K562 (cell line): Measurements from ENCODE around the gene BBC3. TPM values are rescaled to one million over a fixed set of nuclear protein-coding genes. Genes with fewer than 3 reads are reported as not detected.

Source experiments
- ARID1B ChIP-seq: fragments of 450-650 bp; IDR thresholded peaks from 2 replicates; pipeline ENCODE4 v1.6.1; 2016; ENCODE audit warnings: antibody characterized with exemption, mild to moderate bottlenecking, inconsistent platforms
- C11orf30 ChIP-seq: fragments of 450-650 bp; IDR thresholded peaks from 2 replicates; pipeline ENCODE4 v1.6.1; 2016; ENCODE audit warnings: low read depth, mild to moderate bottlenecking
- CREB5 ChIP-seq: fragments of 250-450 bp; sonication (Bioruptor Pico); IDR thresholded peaks from 2 replicates; pipeline ENCODE4 v1.5.0; 2020; ENCODE audit warnings: mild to moderate bottlenecking
- ELF2 ChIP-seq: fragments of 250-450 bp; sonication (Bioruptor Pico); IDR thresholded peaks from 2 replicates; pipeline ENCODE4 v1.5.0; 2021; ENCODE audit warnings: mild to moderate bottlenecking
- EP300 ChIP-seq: IDR thresholded peaks from 2 replicates; pipeline ENCODE4 v1.6.1; 2012; ENCODE audit warnings: low read length, improper control_type of control experiment
- KDM5B ChIP-seq: fragments of 200-600 bp; sonication (generic); IDR thresholded peaks from 2 replicates; pipeline ENCODE4 v1.6.1; 2012; ENCODE audit warnings: low read depth, mild to moderate bottlenecking, moderate library complexity, low read length, control low read depth, inconsistent platforms; ENCODE audit not compliant: insufficient replicate concordance
- MTA3 ChIP-seq: fragments of 450-650 bp; formaldehyde crosslinking; IDR thresholded peaks from 2 replicates; pipeline ENCODE4 v1.6.1; 2017; ENCODE audit warnings: mild to moderate bottlenecking, borderline replicate concordance
- POLR2G ChIP-seq: fragments of 200-400 bp; formaldehyde crosslinking; IDR thresholded peaks from 2 replicates; pipeline ENCODE4 v1.6.1; 2017; ENCODE audit warnings: low read depth, mild to moderate bottlenecking, antibody characterized with exemption, low read length, moderate library complexity
- RUNX1 ChIP-seq: sonication (generic); IDR thresholded peaks from 2 replicates; pipeline ENCODE4 v1.6.1; 2016; ENCODE audit warnings: antibody characterized with exemption, low read depth
- SMAD4 ChIP-seq: fragments of 250-450 bp; sonication (Bioruptor Pico); conservative IDR thresholded peaks from 2 replicates; pipeline ENCODE4 v1.8.0; 2021; ENCODE audit warnings: inconsistent platforms, mild to moderate bottlenecking, moderate library complexity
- SMARCA5 ChIP-seq: fragments of 450-650 bp; IDR thresholded peaks from 2 replicates; pipeline ENCODE4 v1.6.1; 2016
- SP1 ChIP-seq: sonication (generic); formaldehyde crosslinking; IDR thresholded peaks from 2 replicates; pipeline ENCODE4 v1.8.1; 2022; ENCODE audit warnings: mild to moderate bottlenecking, missing genetic modification reagents
- TOE1 ChIP-seq, 2 experiments: fragments of 450-650 bp in 1 of 2; sonication (generic) in 1 of 2; formaldehyde crosslinking in 1 of 2; IDR thresholded peaks; 2 replicates each; pipeline versions ENCODE4 v1.7.1 to v1.8.0; 2016 to 2022; ENCODE audit warnings: borderline replicate concordance in 2 of 2, mild to moderate bottlenecking in 2 of 2, antibody characterized with exemption in 1 of 2, inconsistent platforms in 1 of 2, low read depth in 1 of 2, missing genetic modification reagents in 1 of 2, moderate library complexity in 1 of 2
- TRIM28 ChIP-seq: fragments of 450-650 bp; IDR thresholded peaks from 2 replicates; pipeline ENCODE4 v1.6.1; 2017
- ZNF280A ChIP-seq: fragments of 450-650 bp; IDR thresholded peaks from 2 replicates; pipeline ENCODE4 v1.6.1; 2018; ENCODE audit warnings: mild to moderate bottlenecking, low read depth; ENCODE audit not compliant: partially characterized antibody
- polyA plus RNA-seq, 8 experiments: library from polyadenylated mRNA; depleted of rRNA in 4 of 8; stranded (reverse) in 5 of 8; unstranded in 3 of 8; fragments of >200 nt; fragmentation: Nextera tagmentation in 2 of 8; fragmentation: Illumina TruSeq in 1 of 8; extraction: Ambion mirVana in 2 of 8; extraction: Trizol in 1 of 8; gene quantifications; 2 replicates each; pipeline versions ENCODE4 v1.2.1 to v1.2.3, GENCODE V29; 2011 to 2014; ENCODE audit warnings: inconsistent platforms in 1 of 8, missing spikeins in 1 of 8
- total RNA-seq, 7 experiments: library from RNA; depleted of rRNA in 6 of 7; stranded (reverse); fragments of >200 nt in 6 of 7; fragmentation: Illumina TruSeq in 2 of 7; extraction: Trizol in 2 of 7; gene quantifications; 2 replicates each; pipeline versions ENCODE4 v1.2.1 to v1.2.3, GENCODE V29; 2011 to 2021; ENCODE audit warnings: low replicate concordance in 1 of 7
- TF ChIP-seq, protein P1 (sequence below): fragments of 250-450 bp; sonication (Bioruptor Pico); IDR thresholded peaks from 2 replicates; pipeline ENCODE4 v1.5.1; 2021; ENCODE audit warnings: mild to moderate bottlenecking
- TF ChIP-seq, protein P2 (sequence below): sonication (generic); formaldehyde crosslinking; IDR thresholded peaks from 2 replicates; pipeline ENCODE4 v1.8.1; 2023; ENCODE audit warnings: mild to moderate bottlenecking, missing genetic modification reagents
- TF ChIP-seq, protein P3 (sequence below): fragments of 450-650 bp; IDR thresholded peaks from one replicate; pipeline ENCODE4 v1.6.1; 2018; ENCODE audit warnings: mild to moderate bottlenecking, moderate library complexity; ENCODE audit not compliant: partially characterized antibody

Gene BBC3
- total and polyA plus RNA-seq, 9 of the 15 experiments (the other 6 are each of a cell fraction or from before 2014, with no cell fraction given) = 0.15 to 30.7 (median 4.8) TPM

GRCh38 chr19:47231215-47232054 is 436 bp upstream of the BBC3 start (continued):
- TF ChIP-seq ZNF280A = no peak
- TF ChIP-seq, protein P1, sequence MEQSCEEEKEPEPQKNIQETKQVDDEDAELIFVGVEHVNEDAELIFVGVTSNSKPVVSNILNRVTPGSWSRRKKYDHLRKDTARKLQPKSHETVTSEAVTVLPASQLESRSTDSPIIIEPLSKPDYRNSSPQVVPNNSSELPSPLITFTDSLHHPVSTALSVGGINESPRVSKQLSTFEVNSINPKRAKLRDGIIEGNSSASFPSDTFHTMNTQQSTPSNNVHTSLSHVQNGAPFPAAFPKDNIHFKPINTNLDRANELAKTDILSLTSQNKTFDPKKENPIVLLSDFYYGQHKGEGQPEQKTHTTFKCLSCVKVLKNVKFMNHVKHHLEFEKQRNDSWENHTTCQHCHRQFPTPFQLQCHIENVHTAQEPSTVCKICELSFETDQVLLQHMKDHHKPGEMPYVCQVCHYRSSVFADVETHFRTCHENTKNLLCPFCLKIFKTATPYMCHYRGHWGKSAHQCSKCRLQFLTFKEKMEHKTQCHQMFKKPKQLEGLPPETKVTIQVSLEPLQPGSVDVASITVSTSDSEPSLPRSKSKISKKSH (CRISPR knock-in tag) = no peak
- no peak for TF ChIP-seq RUNX1
- TF ChIP-seq ELF2 (CRISPR knock-in tag) = no peak
- peak; percentile 74; the same call in 1 of the 2 replicates for TF ChIP-seq TOE1 (IDR thresholded peaks at IDR 0.05; ENCODE audit: borderline replicate concordance)
- no peak for TF ChIP-seq TOE1 (CRISPR knock-in tag; IDR thresholded peaks at IDR 0.05; ENCODE audit: borderline replicate concordance, low read depth)
- peak; percentile 63 for TF ChIP-seq ARID1B
- peak; percentile 68 for TF ChIP-seq SMAD4 (CRISPR knock-in tag)
- TF ChIP-seq C11orf30 = no peak
- TF ChIP-seq, protein P2, sequence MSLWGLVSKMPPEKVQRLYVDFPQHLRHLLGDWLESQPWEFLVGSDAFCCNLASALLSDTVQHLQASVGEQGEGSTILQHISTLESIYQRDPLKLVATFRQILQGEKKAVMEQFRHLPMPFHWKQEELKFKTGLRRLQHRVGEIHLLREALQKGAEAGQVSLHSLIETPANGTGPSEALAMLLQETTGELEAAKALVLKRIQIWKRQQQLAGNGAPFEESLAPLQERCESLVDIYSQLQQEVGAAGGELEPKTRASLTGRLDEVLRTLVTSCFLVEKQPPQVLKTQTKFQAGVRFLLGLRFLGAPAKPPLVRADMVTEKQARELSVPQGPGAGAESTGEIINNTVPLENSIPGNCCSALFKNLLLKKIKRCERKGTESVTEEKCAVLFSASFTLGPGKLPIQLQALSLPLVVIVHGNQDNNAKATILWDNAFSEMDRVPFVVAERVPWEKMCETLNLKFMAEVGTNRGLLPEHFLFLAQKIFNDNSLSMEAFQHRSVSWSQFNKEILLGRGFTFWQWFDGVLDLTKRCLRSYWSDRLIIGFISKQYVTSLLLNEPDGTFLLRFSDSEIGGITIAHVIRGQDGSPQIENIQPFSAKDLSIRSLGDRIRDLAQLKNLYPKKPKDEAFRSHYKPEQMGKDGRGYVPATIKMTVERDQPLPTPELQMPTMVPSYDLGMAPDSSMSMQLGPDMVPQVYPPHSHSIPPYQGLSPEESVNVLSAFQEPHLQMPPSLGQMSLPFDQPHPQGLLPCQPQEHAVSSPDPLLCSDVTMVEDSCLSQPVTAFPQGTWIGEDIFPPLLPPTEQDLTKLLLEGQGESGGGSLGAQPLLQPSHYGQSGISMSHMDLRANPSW (CRISPR knock-in tag) = no peak
- TF ChIP-seq TRIM28 = no peak
- TF ChIP-seq KDM5B = peak; percentile 64
- no peak for TF ChIP-seq POLR2G
- no peak for TF ChIP-seq CREB5 (CRISPR knock-in tag)
- TF ChIP-seq MTA3 = peak; percentile 78; the same call in 1 of the 2 replicates
- TF ChIP-seq, protein P3, sequence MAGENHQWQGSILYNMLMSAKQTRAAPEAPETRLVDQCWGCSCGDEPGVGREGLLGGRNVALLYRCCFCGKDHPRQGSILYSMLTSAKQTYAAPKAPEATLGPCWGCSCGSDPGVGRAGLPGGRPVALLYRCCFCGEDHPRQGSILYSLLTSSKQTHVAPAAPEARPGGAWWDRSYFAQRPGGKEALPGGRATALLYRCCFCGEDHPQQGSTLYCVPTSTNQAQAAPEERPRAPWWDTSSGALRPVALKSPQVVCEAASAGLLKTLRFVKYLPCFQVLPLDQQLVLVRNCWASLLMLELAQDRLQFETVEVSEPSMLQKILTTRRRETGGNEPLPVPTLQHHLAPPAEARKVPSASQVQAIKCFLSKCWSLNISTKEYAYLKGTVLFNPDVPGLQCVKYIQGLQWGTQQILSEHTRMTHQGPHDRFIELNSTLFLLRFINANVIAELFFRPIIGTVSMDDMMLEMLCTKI = no peak
- peak; percentile 50; the same call in 1 of the 2 replicates for TF ChIP-seq SP1 (CRISPR knock-in tag)
- TF ChIP-seq SMARCA5 = peak; percentile 76
- TF ChIP-seq EP300 = 0 out of 2 replicates have a peak, but pooled peaks have one; percentile 11
